Neural cell (in vitro differentiated cells): Measurements from ENCODE around the gene TACR2. TPM values are rescaled to one million over a fixed set of nuclear protein-coding genes. Genes with fewer than 3 reads are reported as not detected.

Experiments used
- H2AFZ ChIP-seq: fragments of 200-600, 300-800 bp; sonication (generic), shearing (Covaris generic); 2 replicates; pipeline ENCODE4 v1.6.0; 2014; ENCODE audit warnings: low read depth, mild to moderate bottlenecking, antibody characterized with exemption, low read length, moderate library complexity
- H3F3A ChIP-seq: fragments of 200-600 bp; shearing (Covaris generic); 2 replicates; pipeline ENCODE4 v1.6.1; 2016; ENCODE audit warnings: mild to moderate bottlenecking, moderate library complexity, mixed read lengths, antibody characterized with exemption, low read length; ENCODE audit not compliant: insufficient read depth, poor library complexity, severe bottlenecking
- H3K27ac ChIP-seq: fragments of 200-600, 300-800 bp; sonication (generic), shearing (Covaris generic); 2 replicates; pipeline ENCODE4 v1.5.1; 2014; ENCODE audit warnings: mild to moderate bottlenecking, low read length, moderate library complexity
- H3K27me3 ChIP-seq: fragments of 300-800, 200-600 bp; sonication (generic), shearing (Covaris generic); 2 replicates; pipeline ENCODE4 v1.6.0; 2014; ENCODE audit warnings: mild to moderate bottlenecking, low read depth, low read length, moderate library complexity; ENCODE audit not compliant: insufficient read depth
- H3K36me3 ChIP-seq: fragments of 300-800, 200-600 bp; sonication (generic), shearing (Covaris generic); 2 replicates; pipeline ENCODE4 v1.5.1; 2014; ENCODE audit warnings: mild to moderate bottlenecking, antibody characterized with exemption, low read length, moderate library complexity; ENCODE audit not compliant: insufficient read depth
- H3K4me2 ChIP-seq: fragments of 300-800, 200-600 bp; sonication (generic), shearing (Covaris generic); 2 replicates; pipeline ENCODE4 v1.6.0; 2014; ENCODE audit warnings: mild to moderate bottlenecking, low read length
- H3K4me3 ChIP-seq: fragments of 300-800, 200-600 bp; sonication (generic), shearing (Covaris generic); 2 replicates; pipeline ENCODE4 v1.5.1; 2014; ENCODE audit warnings: mild to moderate bottlenecking, low read length, moderate library complexity
- H3K79me2 ChIP-seq: fragments of 200-600 bp; shearing (Covaris generic); replicated peaks from 2 replicates; pipeline ENCODE4 v1.6.0; 2014; ENCODE audit warnings: mild to moderate bottlenecking, low read length, moderate library complexity; ENCODE audit not compliant: insufficient read depth
- H3K9ac ChIP-seq: fragments of 300-800, 200-600 bp; sonication (generic), shearing (Covaris generic); 2 replicates; pipeline ENCODE4 v1.6.1; 2016; ENCODE audit warnings: mild to moderate bottlenecking, low read length, mixed read lengths
- H3K9me2 ChIP-seq: fragments of 200-600 bp; shearing (Covaris generic); 2 replicates; pipeline ENCODE4 v1.6.1; 2016; ENCODE audit warnings: mild to moderate bottlenecking, low read length, mixed read lengths; ENCODE audit not compliant: insufficient read depth
- H3K9me3 ChIP-seq: fragments of 200-600, 300-800 bp; sonication (generic), shearing (Covaris generic); 2 replicates; pipeline ENCODE4 v1.6.1; 2016; ENCODE audit warnings: mild to moderate bottlenecking, mixed run types, low read length, moderate library complexity, mixed read lengths
- H4K20me1 ChIP-seq: fragments of 200-600 bp; shearing (Covaris generic); 2 replicates; pipeline ENCODE4 v1.6.1; 2016; ENCODE audit warnings: mild to moderate bottlenecking, mixed run types; ENCODE audit not compliant: insufficient read depth
- EP300 ChIP-seq: fragments of 450-650 bp; conservative IDR thresholded peaks from 2 replicates; pipeline ENCODE4 v1.6.1; 2014; ENCODE audit warnings: antibody characterized with exemption, mild to moderate bottlenecking, moderate library complexity; ENCODE audit not compliant: poor library complexity, severe bottlenecking
- EZH2 ChIP-seq: fragments of 200-600, 300-800 bp; shearing (Covaris generic), sonication (generic); IDR thresholded peaks from 2 replicates; pipeline ENCODE4 v1.6.1; 2014; ENCODE audit warnings: antibody characterized with exemption, low read length, borderline replicate concordance, mild to moderate bottlenecking; ENCODE audit not compliant: insufficient read depth, poor library complexity, severe bottlenecking
- MXI1 ChIP-seq: fragments of 450-650 bp; conservative IDR thresholded peaks from 2 replicates; pipeline ENCODE4 v1.6.1; 2014; ENCODE audit warnings: antibody characterized with exemption, mild to moderate bottlenecking; ENCODE audit not compliant: poor library complexity, severe bottlenecking
- POLR2AphosphoS5 ChIP-seq: IDR thresholded peaks from 2 replicates; pipeline ENCODE4 v1.6.1; 2012
- RAD21 ChIP-seq: fragments of 450-650 bp; conservative IDR thresholded peaks from 2 replicates; pipeline ENCODE4 v1.6.1; 2014; ENCODE audit warnings: antibody characterized with exemption, mild to moderate bottlenecking, moderate library complexity
- SMC3 ChIP-seq: fragments of 450-650 bp; conservative IDR thresholded peaks from 2 replicates; pipeline ENCODE4 v1.6.1; 2014; ENCODE audit warnings: antibody characterized with exemption, mild to moderate bottlenecking, moderate library complexity; ENCODE audit not compliant: poor library complexity
- TAF1 ChIP-seq: IDR thresholded peaks from 2 replicates; pipeline ENCODE4 v1.6.1; 2012; ENCODE audit warnings: low read depth
- polyA plus RNA-seq: library from polyadenylated mRNA; depleted of rRNA; stranded (reverse); fragments of >200 nt; gene quantifications from 2 replicates; pipeline ENCODE4 v1.2.3, GENCODE V29; 2014
- TF ChIP-seq, protein P1 (sequence below): fragments of 450-650 bp; IDR thresholded peaks from 2 replicates; pipeline ENCODE4 v1.5.1; 2014; ENCODE audit warnings: antibody characterized with exemption, mild to moderate bottlenecking, moderate library complexity; ENCODE audit not compliant: poor library complexity, severe bottlenecking
- TF ChIP-seq, protein P2 (sequence below): IDR thresholded peaks from 2 replicates; pipeline ENCODE4 v1.6.1; 2012; ENCODE audit warnings: borderline replicate concordance

The TACR2 gene
- polyA plus RNA-seq, 1 donor from 2014 or later = not detected

DNA sequence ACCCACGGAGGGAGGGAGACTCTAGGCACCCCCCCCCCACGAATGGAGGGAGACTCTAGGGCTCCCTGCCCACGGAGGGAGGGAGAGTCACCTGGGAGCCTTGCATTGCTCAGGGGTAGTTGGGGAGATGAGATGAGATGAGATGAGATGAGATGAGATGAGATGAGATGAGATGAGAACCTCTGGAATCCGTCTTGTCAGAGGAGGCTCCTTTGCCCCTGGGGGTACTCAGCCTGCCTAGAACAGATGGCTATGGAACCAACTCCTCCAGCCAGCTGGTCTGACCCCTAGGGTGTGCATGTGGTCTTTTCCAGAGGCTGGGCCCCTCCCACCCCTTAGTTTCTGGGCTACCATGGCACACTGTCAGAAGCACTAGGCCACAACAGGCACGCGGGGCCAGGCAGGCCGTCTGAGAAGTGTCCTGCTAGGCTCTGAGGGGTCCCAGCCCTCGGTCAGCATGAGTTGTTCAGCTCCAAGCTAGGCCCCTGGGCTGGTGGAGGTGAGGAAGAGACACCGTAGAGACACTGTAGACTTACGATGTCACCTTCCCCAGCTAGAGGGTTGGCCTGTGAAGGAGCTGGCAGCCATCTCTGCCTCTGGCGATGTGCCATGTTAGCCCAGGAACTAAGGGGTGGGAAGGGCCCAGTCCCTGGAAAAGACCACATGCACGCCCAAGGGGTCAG lies 43.3 kb upstream of the TACR2 start:
- Histone ChIP-seq H2AFZ (no peak overlapping the region), H3K27ac (no peak overlapping the region), H3K4me2 (no peak overlapping the region), H3F3A (no peaks in the 10 kb centered on the region), H3K4me3 (no peak overlapping the region), H3K79me2 (no peaks in the 10 kb centered on the region), H3K36me3 (no peaks in the 10 kb centered on the region), H3K9me2 (no peaks in the 10 kb centered on the region), H3K9me3 (no peaks in the 10 kb centered on the region), H3K9ac (no peak overlapping the region), H4K20me1 (no peaks in the 10 kb centered on the region), H3K27me3 (no peaks in the 10 kb centered on the region)
- TF ChIP-seq EP300 (no peak), RAD21 (no peak), MXI1 (no peak), TAF1 (no peak), SMC3 (no peak), EZH2 (no peak), POLR2AphosphoS5 (no peak)
- TF ChIP-seq, protein P1, sequence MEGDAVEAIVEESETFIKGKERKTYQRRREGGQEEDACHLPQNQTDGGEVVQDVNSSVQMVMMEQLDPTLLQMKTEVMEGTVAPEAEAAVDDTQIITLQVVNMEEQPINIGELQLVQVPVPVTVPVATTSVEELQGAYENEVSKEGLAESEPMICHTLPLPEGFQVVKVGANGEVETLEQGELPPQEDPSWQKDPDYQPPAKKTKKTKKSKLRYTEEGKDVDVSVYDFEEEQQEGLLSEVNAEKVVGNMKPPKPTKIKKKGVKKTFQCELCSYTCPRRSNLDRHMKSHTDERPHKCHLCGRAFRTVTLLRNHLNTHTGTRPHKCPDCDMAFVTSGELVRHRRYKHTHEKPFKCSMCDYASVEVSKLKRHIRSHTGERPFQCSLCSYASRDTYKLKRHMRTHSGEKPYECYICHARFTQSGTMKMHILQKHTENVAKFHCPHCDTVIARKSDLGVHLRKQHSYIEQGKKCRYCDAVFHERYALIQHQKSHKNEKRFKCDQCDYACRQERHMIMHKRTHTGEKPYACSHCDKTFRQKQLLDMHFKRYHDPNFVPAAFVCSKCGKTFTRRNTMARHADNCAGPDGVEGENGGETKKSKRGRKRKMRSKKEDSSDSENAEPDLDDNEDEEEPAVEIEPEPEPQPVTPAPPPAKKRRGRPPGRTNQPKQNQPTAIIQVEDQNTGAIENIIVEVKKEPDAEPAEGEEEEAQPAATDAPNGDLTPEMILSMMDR = no peak
- TF ChIP-seq, protein P2, sequence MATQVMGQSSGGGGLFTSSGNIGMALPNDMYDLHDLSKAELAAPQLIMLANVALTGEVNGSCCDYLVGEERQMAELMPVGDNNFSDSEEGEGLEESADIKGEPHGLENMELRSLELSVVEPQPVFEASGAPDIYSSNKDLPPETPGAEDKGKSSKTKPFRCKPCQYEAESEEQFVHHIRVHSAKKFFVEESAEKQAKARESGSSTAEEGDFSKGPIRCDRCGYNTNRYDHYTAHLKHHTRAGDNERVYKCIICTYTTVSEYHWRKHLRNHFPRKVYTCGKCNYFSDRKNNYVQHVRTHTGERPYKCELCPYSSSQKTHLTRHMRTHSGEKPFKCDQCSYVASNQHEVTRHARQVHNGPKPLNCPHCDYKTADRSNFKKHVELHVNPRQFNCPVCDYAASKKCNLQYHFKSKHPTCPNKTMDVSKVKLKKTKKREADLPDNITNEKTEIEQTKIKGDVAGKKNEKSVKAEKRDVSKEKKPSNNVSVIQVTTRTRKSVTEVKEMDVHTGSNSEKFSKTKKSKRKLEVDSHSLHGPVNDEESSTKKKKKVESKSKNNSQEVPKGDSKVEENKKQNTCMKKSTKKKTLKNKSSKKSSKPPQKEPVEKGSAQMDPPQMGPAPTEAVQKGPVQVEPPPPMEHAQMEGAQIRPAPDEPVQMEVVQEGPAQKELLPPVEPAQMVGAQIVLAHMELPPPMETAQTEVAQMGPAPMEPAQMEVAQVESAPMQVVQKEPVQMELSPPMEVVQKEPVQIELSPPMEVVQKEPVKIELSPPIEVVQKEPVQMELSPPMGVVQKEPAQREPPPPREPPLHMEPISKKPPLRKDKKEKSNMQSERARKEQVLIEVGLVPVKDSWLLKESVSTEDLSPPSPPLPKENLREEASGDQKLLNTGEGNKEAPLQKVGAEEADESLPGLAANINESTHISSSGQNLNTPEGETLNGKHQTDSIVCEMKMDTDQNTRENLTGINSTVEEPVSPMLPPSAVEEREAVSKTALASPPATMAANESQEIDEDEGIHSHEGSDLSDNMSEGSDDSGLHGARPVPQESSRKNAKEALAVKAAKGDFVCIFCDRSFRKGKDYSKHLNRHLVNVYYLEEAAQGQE = no peak

DNA sequence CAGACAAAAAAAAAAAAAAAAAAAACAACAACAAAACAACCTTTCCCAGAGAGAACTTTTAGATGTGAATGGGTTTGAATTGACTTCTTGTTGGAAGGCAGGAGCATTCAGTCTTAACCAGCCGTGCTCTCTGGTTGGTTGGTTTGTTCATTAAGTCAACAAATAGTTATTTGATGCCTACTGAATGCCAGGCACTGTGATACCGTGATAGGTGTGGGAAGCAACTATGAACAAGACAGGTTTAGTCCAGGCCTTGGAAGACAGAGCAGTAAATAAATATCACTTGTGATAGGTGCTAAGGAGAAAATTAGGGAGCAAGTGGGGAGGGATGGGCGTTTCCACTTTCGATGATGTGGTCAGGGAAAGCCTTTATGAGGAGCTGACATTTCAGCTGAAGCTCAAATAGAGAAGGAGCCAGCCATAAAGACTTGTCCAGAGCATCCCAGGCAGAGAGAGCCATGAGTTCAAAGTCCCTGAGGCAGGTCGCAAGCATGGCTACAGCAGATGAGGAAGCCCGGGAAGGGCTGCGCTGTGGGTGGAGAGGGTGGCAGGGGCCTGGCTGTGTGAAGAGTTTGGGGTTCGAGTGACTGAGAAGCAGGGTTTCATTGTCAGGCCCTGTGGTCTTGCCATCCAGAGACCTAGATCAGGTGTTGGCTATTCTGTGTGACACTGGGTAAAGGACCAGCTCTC lies 42.5 kb upstream of the TACR2 start:
- Histone ChIP-seq H3K9me3 (no peaks in the 10 kb centered on the region), H3K4me3 (no peak overlapping the region), H3K9ac (no peak overlapping the region), H3F3A (no peaks in the 10 kb centered on the region), H3K79me2 (no peaks in the 10 kb centered on the region), H3K9me2 (no peaks in the 10 kb centered on the region), H3K4me2 (no peak overlapping the region), H3K36me3 (no peaks in the 10 kb centered on the region), H2AFZ (no peak overlapping the region), H4K20me1 (no peaks in the 10 kb centered on the region), H3K27me3 (no peaks in the 10 kb centered on the region), H3K27ac (no peak overlapping the region)
- TF ChIP-seq TAF1 (no peak), EP300 (no peak), RAD21 (no peak), MXI1 (no peak), EZH2 (no peak)
